Measurements from ENCODE around the gene NPAS3.

The NPAS3 gene

DNA sequence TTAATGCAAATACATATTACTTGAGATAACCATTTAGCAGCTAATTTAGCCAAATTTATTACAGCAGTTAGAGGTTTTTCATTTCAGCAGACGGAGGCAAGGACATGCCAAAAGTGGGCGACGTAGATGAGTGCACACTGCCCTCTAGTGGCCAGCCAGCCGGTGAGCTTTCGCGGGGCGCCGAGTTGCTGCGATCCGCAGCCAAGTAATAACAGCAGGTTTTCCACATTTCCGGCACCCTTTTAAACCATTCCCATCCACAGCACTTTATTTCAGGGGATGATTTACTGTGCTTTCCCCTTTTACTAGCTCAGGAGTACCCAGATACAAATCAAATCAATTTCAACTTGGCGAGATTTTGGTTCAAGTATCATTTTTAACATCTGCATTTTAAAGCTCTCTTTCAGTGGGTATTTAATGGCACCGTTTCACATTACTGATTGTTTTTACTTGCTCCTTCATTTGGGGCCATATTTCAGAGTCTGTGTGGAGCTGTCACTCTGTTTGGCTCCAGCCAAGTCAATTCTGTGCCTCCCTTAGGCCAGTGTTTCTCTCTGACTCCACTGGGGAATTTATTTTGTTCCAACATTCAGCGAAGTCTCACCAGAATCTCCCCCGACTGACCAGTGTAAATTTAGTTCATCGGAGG is 854.2 kb downstream of the NPAS3 start:
- peaks cover 10% of the 10 kb centered on the region for H3K27me3 ChIP-seq (ENCODE audit: insufficient read depth, poor library complexity, severe bottlenecking)
- TF ChIP-seq, protein P1, sequence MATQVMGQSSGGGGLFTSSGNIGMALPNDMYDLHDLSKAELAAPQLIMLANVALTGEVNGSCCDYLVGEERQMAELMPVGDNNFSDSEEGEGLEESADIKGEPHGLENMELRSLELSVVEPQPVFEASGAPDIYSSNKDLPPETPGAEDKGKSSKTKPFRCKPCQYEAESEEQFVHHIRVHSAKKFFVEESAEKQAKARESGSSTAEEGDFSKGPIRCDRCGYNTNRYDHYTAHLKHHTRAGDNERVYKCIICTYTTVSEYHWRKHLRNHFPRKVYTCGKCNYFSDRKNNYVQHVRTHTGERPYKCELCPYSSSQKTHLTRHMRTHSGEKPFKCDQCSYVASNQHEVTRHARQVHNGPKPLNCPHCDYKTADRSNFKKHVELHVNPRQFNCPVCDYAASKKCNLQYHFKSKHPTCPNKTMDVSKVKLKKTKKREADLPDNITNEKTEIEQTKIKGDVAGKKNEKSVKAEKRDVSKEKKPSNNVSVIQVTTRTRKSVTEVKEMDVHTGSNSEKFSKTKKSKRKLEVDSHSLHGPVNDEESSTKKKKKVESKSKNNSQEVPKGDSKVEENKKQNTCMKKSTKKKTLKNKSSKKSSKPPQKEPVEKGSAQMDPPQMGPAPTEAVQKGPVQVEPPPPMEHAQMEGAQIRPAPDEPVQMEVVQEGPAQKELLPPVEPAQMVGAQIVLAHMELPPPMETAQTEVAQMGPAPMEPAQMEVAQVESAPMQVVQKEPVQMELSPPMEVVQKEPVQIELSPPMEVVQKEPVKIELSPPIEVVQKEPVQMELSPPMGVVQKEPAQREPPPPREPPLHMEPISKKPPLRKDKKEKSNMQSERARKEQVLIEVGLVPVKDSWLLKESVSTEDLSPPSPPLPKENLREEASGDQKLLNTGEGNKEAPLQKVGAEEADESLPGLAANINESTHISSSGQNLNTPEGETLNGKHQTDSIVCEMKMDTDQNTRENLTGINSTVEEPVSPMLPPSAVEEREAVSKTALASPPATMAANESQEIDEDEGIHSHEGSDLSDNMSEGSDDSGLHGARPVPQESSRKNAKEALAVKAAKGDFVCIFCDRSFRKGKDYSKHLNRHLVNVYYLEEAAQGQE (IDR thresholded peaks at IDR 0.05; ENCODE audit: insufficient replicate concordance, low read depth), result no peak
- TF ChIP-seq GABPA (IDR thresholded peaks at IDR 0.05; ENCODE audit: low read depth), result no peak
- TF ChIP-seq, protein P2, sequence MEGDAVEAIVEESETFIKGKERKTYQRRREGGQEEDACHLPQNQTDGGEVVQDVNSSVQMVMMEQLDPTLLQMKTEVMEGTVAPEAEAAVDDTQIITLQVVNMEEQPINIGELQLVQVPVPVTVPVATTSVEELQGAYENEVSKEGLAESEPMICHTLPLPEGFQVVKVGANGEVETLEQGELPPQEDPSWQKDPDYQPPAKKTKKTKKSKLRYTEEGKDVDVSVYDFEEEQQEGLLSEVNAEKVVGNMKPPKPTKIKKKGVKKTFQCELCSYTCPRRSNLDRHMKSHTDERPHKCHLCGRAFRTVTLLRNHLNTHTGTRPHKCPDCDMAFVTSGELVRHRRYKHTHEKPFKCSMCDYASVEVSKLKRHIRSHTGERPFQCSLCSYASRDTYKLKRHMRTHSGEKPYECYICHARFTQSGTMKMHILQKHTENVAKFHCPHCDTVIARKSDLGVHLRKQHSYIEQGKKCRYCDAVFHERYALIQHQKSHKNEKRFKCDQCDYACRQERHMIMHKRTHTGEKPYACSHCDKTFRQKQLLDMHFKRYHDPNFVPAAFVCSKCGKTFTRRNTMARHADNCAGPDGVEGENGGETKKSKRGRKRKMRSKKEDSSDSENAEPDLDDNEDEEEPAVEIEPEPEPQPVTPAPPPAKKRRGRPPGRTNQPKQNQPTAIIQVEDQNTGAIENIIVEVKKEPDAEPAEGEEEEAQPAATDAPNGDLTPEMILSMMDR (IDR thresholded peaks at IDR 0.05; ENCODE audit: insufficient read depth, low read length), result peak; percentile 73
- H3K27ac ChIP-seq (replicated peaks), result no peak overlapping the region
- H3K4me3 ChIP-seq (replicated peaks; ENCODE audit: insufficient read depth, low read length), result no peak overlapping the region
- DNase-seq (ENCODE audit: low read depth in 1 of 2, low spot score in 1 of 2), result peak; percentile 21 to 52

DNA sequence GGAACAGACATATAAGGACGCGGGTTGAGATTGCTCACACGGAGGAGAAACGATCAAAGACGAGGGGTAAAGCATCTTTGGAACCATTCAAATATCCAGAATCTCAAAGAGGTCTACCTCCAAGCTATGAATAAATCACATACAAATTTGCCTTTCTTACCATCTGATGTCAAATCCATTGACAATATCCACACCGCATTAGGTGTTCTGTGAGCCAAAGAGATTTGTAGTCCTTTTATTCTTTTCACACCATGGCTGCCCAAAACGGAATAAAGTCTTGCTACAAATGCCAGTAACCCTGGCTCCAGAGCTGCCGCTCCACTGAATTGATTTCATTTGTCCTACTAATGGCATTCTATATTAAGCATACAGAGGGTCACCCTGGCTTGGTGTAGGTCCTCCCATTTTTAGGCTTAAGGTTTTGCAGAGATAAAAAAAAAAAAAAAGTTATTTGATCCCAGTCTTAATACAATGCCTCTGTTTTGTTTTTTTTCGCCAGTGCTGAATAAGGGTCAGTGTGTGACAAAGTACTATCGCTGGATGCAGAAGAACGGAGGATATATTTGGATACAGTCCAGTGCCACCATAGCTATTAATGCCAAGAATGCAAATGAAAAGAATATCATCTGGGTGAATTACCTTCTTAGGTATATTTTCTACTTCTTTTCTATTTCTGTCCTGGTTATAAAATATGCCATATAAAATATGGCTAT is 854.9 kb downstream of the NPAS3 start:
- Histone ChIP-seq H3K27me3 (ENCODE audit: insufficient read depth, poor library complexity, severe bottlenecking) (peaks cover 9% of the 10 kb centered on the region), H3K27ac (replicated peaks) (no peak overlapping the region), H3K4me3 (replicated peaks; ENCODE audit: insufficient read depth, low read length) (no peak overlapping the region)
- TF ChIP-seq SPI1 (IDR thresholded peaks at IDR 0.05; ENCODE audit: borderline replicate concordance, low read depth) (no peak), GABPA (IDR thresholded peaks at IDR 0.05; ENCODE audit: low read depth) (no peak), POLR2AphosphoS5 (IDR thresholded peaks at IDR 0.05; ENCODE audit: low read depth) (no peak)
- TF ChIP-seq, protein P1 (IDR thresholded peaks at IDR 0.05; ENCODE audit: insufficient replicate concordance, low read depth), result no peak
- TF ChIP-seq, protein P2 (IDR thresholded peaks at IDR 0.05; ENCODE audit: insufficient read depth, low read length), result no peak
- no peak for DNase-seq (ENCODE audit: low read depth in 1 of 2, low spot score in 1 of 2)

DNA sequence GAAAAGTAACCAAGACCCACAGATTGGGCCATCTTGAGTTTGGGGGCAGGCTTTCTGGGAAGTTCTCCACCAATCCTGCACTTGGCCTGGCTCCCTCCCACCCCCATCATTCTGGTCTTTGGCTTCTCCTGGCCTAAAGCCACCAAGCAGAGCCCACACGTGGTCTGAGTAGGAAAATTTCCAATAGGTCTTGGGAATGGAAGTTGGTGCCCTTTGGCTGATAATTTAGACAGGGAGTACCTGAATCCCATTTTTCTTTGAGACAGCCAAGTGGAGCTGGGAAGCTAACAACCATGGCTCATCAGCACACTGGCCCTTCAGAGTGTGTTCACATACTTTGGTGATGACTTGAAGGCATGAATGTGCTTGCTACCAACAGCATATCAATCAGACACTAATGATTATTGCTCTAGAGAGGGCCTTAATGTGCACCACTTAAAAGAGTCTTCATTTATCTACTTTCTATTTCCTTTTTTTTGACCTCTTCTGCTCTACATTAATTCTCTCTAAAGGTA is 856.2 kb downstream of the NPAS3 start:
- no peak for DNase-seq (ENCODE audit: low read depth in 1 of 2, low spot score in 1 of 2)
- peaks cover 6% of the 10 kb centered on the region for H3K27me3 ChIP-seq (ENCODE audit: insufficient read depth, poor library complexity, severe bottlenecking)
- H3K27ac ChIP-seq (replicated peaks), result no peak overlapping the region
- no peak overlapping the region for H3K4me3 ChIP-seq (replicated peaks; ENCODE audit: insufficient read depth, low read length)
- TF ChIP-seq GABPA (IDR thresholded peaks at IDR 0.05; ENCODE audit: low read depth), result no peak
- TF ChIP-seq SPI1 (IDR thresholded peaks at IDR 0.05; ENCODE audit: borderline replicate concordance, low read depth), result no peak
- TF ChIP-seq, protein P2 (IDR thresholded peaks at IDR 0.05; ENCODE audit: insufficient read depth, low read length), result no peak
- TF ChIP-seq, protein P1 (IDR thresholded peaks at IDR 0.05; ENCODE audit: insufficient replicate concordance, low read depth), result no peak

Measured in HL-60 (cell line).